ENCODE measurements around the gene TTC17. TPM values are rescaled to one million over a fixed set of nuclear protein-coding genes. Genes with fewer than 3 reads are reported as not detected.

The TTC17 gene
- total RNA-seq, 3 donors from 2014 or later (not counting 1 experiment from before 2014, with no cell fraction given): 100 to 129 (median 101) TPM

DNA sequence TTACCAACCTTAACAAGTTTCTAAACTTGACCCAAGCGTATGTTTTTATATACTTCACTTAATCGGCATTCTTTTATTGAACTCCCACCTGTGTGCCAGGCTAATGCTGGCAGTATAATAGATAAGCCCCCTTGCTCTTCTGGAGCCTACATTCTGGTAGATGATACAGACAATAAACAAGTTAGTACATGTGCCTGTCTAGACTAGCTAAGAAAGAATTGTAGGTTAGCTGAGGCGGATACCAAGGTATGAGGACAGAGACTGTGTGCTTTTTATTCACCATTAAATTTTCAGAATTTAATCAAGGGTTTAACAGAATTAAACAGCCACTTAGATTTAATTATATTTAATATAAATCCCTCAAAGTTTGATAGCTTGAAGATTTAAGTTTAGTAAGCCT, 45.7 kb downstream of the TTC17 start:
- no peak overlapping the region for H3K4me3 ChIP-seq (ENCODE audit: low read length)
- no peaks in the 10 kb centered on the region for H3K9me3 ChIP-seq (ENCODE audit: control insufficient read depth, insufficient read depth, low read length)
- no peaks in the 10 kb centered on the region for H3K27me3 ChIP-seq (ENCODE audit: control insufficient read depth, insufficient read depth, low read length)
- Mint-ChIP-seq H3K27ac (no peak overlapping the region), H3K9me3 (no peaks in the 10 kb centered on the region), H3K27me3 (ENCODE audit: low read depth in 2 of 2) (no peaks in the 10 kb centered on the region), H3K36me3 (peaks cover 41% of the 10 kb centered on the region), H3K4me1 (no peaks in the 10 kb centered on the region), H3K4me3 (no peak overlapping the region)
- H3K4me1 ChIP-seq (ENCODE audit: control insufficient read depth, insufficient read depth, low read length): no peaks in the 10 kb centered on the region
- 100% methylated on average over 2 of the region's 3 CpGs for WGBS (ENCODE audit: insufficient coverage)
- no peak overlapping the region for H3K27ac ChIP-seq (ENCODE audit: low read length)
- peaks cover 95% of the 10 kb centered on the region for H3K36me3 ChIP-seq (ENCODE audit: control insufficient read depth, insufficient read depth, low read length)
- TF ChIP-seq, protein P1, sequence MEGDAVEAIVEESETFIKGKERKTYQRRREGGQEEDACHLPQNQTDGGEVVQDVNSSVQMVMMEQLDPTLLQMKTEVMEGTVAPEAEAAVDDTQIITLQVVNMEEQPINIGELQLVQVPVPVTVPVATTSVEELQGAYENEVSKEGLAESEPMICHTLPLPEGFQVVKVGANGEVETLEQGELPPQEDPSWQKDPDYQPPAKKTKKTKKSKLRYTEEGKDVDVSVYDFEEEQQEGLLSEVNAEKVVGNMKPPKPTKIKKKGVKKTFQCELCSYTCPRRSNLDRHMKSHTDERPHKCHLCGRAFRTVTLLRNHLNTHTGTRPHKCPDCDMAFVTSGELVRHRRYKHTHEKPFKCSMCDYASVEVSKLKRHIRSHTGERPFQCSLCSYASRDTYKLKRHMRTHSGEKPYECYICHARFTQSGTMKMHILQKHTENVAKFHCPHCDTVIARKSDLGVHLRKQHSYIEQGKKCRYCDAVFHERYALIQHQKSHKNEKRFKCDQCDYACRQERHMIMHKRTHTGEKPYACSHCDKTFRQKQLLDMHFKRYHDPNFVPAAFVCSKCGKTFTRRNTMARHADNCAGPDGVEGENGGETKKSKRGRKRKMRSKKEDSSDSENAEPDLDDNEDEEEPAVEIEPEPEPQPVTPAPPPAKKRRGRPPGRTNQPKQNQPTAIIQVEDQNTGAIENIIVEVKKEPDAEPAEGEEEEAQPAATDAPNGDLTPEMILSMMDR (IDR thresholded peaks at IDR 0.05): no peak
- DNase-seq: no peak
- no peak for ATAC-seq
- intact Hi-C loops (cut with micrococcal nuclease): no loop called here

- no peaks in the 10 kb centered on the region for H3K27me3 Mint-ChIP-seq (ENCODE audit: low read depth in 2 of 2)
- no peak overlapping the region for H3K27ac Mint-ChIP-seq
- no peak for ATAC-seq
- intact Hi-C loops (cut with micrococcal nuclease): no loop called here
- H3K27me3 ChIP-seq (ENCODE audit: control insufficient read depth, insufficient read depth, low read length): no peaks in the 10 kb centered on the region
- no peaks in the 10 kb centered on the region for H3K4me1 ChIP-seq (ENCODE audit: control insufficient read depth, insufficient read depth, low read length)
- H3K27ac ChIP-seq (ENCODE audit: low read length): no peak overlapping the region
- H3K9me3 ChIP-seq (ENCODE audit: control insufficient read depth, insufficient read depth, low read length): no peaks in the 10 kb centered on the region
- H3K4me3 ChIP-seq (ENCODE audit: low read length): no peak overlapping the region
- TF ChIP-seq, protein P1 (IDR thresholded peaks at IDR 0.05): no peak
- peaks cover 36% of the 10 kb centered on the region for H3K36me3 Mint-ChIP-seq
- H3K9me3 Mint-ChIP-seq: no peaks in the 10 kb centered on the region
- H3K4me3 Mint-ChIP-seq: no peak overlapping the region
- H3K4me1 Mint-ChIP-seq: no peaks in the 10 kb centered on the region
- peaks cover 94% of the 10 kb centered on the region for H3K36me3 ChIP-seq (ENCODE audit: control insufficient read depth, insufficient read depth, low read length)
- WGBS (ENCODE audit: insufficient coverage): 90% methylated on average over 3 of the region's 3 CpGs
- DNase-seq: no peak
Observed at GRCh38 chr11:43404836-43405479, 46.2 kb downstream of the TTC17 start.

DNA sequence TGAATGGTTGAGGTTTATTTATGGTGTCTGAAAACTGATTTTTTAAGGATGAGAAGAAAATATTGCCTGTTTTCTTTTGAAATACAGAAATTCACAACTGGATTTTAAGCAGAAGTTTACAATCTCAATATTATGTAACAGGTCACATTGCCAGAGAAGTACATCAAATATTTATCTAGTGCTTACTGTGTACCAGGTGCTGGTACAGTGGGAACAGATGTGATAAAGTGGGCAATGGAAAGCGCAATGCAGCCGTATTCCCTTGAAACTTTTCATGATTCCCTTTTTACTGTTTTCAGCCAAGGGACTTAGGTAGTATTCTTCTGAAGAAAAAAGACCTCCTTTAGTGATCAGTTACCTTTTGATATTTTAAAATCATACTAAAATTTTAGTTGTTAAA, 49.6 kb downstream of the TTC17 start:
- TF ChIP-seq, protein P1 (IDR thresholded peaks at IDR 0.05): no peak
- ATAC-seq: no peak
- no peak overlapping the region for H3K27ac Mint-ChIP-seq
- Histone ChIP-seq H3K27ac (ENCODE audit: low read length) (no peak overlapping the region), H3K27me3 (ENCODE audit: control insufficient read depth, insufficient read depth, low read length) (no peaks in the 10 kb centered on the region), H3K9me3 (ENCODE audit: control insufficient read depth, insufficient read depth, low read length) (no peaks in the 10 kb centered on the region), H3K4me3 (ENCODE audit: low read length) (no peak overlapping the region), H3K4me1 (ENCODE audit: control insufficient read depth, insufficient read depth, low read length) (no peaks in the 10 kb centered on the region), H3K36me3 (ENCODE audit: control insufficient read depth, insufficient read depth, low read length) (peaks cover 84% of the 10 kb centered on the region)
- no CpG with 5 or more reads among the region's 2 CpGs for WGBS (ENCODE audit: insufficient coverage)
- H3K36me3 Mint-ChIP-seq: peaks cover 30% of the 10 kb centered on the region
- H3K9me3 Mint-ChIP-seq: no peaks in the 10 kb centered on the region
- H3K4me3 Mint-ChIP-seq: no peak overlapping the region
- no peaks in the 10 kb centered on the region for H3K4me1 Mint-ChIP-seq
- DNase-seq: no peak
- no peaks in the 10 kb centered on the region for H3K27me3 Mint-ChIP-seq (ENCODE audit: low read depth in 2 of 2)
- intact Hi-C loops (cut with micrococcal nuclease): no loop called here

GRCh38 chr11:43410394-43410793, 51.7 kb downstream of the TTC17 start:
- intact Hi-C loops (cut with micrococcal nuclease): no loop called here
- Mint-ChIP-seq H3K9me3 (no peaks in the 10 kb centered on the region), H3K4me1 (no peaks in the 10 kb centered on the region), H3K27me3 (ENCODE audit: low read depth in 2 of 2) (no peaks in the 10 kb centered on the region), H3K27ac (peak overlapping the region in 1 of 2 donors; percentile 44), H3K4me3 (no peak overlapping the region), H3K36me3 (peaks cover 25% of the 10 kb centered on the region)
- peaks cover 81% of the 10 kb centered on the region for H3K36me3 ChIP-seq (ENCODE audit: control insufficient read depth, insufficient read depth, low read length)
- TF ChIP-seq, protein P1 (IDR thresholded peaks at IDR 0.05): no peak
- no peaks in the 10 kb centered on the region for H3K27me3 ChIP-seq (ENCODE audit: control insufficient read depth, insufficient read depth, low read length)
- H3K27ac ChIP-seq (ENCODE audit: low read length): no peak overlapping the region
- H3K4me3 ChIP-seq (ENCODE audit: low read length): no peak overlapping the region
- no peaks in the 10 kb centered on the region for H3K4me1 ChIP-seq (ENCODE audit: control insufficient read depth, insufficient read depth, low read length)
- WGBS (ENCODE audit: insufficient coverage): 98% methylated on average over 4 of the region's 5 CpGs
- H3K9me3 ChIP-seq (ENCODE audit: control insufficient read depth, insufficient read depth, low read length): no peaks in the 10 kb centered on the region
- DNase-seq (no peak), ATAC-seq (no peak)
